Skeletal muscle satellite cell (primary cell): ENCODE measurements around the gene OIP5.
"Not testable (repeated sequence)": the region's sequence is repeated elsewhere in the genome, so short reads cannot be mapped to it uniquely, and the experiment has no call there.

Source experiments
- H3K27me3 ChIP-seq: 2 replicates; pipeline ENCODE4 v1.7.0; 2013; ENCODE audit warnings: low read length; ENCODE audit not compliant: control insufficient read depth, insufficient read depth
- H3K36me3 ChIP-seq: 2 replicates; pipeline ENCODE4 v1.7.0; 2013; ENCODE audit warnings: mild to moderate bottlenecking, control low read depth, low read length; ENCODE audit not compliant: insufficient read depth
- H3K4me1 ChIP-seq: 2 replicates; pipeline ENCODE4 v1.7.0; 2013; ENCODE audit warnings: low read length; ENCODE audit not compliant: control insufficient read depth, insufficient read depth
- H3K4me2 ChIP-seq: 2 replicates; pipeline ENCODE4 v1.7.0; 2013; ENCODE audit warnings: mild to moderate bottlenecking, low read length
- H3K4me3 ChIP-seq: 2 replicates; pipeline ENCODE4 v1.7.0; 2013; ENCODE audit warnings: low read length
- H3K9ac ChIP-seq: 2 replicates; pipeline ENCODE4 v1.7.0; 2013; ENCODE audit warnings: mild to moderate bottlenecking, low read depth, low read length, moderate library complexity
- H3K9me3 ChIP-seq: replicated peaks from 2 replicates; pipeline ENCODE4 v1.7.0; 2013; ENCODE audit warnings: mild to moderate bottlenecking, control low read depth, low read length

Gene OIP5

DNA sequence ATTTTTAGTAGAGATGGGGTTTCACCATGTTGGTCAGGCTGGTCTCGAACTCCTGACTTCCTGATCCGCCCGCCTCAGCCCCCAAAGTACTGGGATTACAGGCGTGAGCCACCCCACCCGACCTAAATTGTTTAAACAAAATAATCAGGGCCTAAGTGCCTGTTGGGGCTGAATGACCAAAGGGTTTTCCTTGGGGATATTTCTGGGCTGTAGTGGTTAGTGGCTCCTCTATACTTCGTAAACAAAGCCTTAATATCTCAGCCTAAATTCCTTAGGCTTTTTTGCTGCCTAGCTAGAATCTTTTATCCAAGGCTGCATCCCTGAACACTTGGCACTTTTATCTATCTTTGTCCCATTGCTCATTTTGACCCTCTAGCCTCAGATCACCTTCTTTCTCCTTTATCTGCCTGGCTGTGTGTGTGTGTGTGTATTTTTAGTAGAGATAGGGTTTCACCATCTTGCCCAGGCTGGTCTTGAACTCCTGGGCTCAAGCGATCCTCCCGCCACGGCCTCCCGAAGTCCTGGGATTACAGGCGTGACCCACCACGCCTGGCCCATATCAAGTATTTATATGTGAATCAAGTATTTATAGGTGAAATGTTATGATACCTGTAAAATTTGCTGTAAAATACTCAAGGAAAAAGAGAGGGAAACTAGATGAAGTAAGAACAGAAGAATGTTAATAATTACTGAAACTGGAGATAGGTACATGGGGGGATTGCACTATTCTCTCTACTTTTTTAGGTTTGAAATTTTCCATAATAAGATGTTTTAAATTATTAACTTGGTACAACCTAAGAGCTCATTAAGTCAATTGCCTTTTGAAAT, 2.1 kb upstream of the OIP5 start:
- Histone ChIP-seq H3K4me3 (peak overlapping the region; percentile 51), H3K4me2 (peak overlapping the region; percentile 81), H3K27me3 (no peaks in the 10 kb centered on the region), H3K4me1 (peaks cover 8% of the 10 kb centered on the region), H3K9me3 (no peaks in the 10 kb centered on the region), H3K9ac (no peak overlapping the region), H3K36me3 (no peaks in the 10 kb centered on the region)

DNA sequence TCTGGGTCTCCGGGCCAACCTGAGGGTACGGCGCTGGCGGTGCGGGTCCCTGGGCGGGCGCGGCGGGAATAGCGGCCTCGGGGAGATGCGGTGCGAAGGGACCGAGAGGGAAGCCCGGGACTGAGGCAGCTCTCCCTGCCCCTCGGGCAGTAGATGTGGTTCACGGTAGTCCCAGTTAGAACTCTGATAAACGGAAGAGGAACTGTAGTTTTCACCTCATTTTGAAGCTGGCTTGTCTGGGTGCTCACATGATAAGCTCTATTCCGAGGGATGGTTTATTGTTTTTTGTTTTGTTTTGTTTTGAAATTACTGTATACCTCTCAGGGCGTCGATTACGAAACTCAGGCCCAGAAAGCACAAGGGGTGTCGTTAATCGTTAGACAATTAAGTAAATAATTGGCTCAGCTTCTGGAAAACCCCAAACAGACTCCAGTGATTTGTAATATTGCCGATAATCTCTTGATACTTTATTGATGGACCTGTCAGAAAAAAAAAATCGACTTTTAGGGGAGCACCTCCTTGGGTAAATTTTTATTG, 703 bp upstream of the OIP5 start:
- Histone ChIP-seq H3K4me1 (peaks cover 8% of the 10 kb centered on the region), H3K9me3 (no peaks in the 10 kb centered on the region), H3K9ac (peak overlapping the region; percentile 83), H3K4me3 (peak overlapping the region; percentile 89), H3K27me3 (no peaks in the 10 kb centered on the region), H3K36me3 (no peaks in the 10 kb centered on the region), H3K4me2 (peak overlapping the region; percentile 81)

DNA sequence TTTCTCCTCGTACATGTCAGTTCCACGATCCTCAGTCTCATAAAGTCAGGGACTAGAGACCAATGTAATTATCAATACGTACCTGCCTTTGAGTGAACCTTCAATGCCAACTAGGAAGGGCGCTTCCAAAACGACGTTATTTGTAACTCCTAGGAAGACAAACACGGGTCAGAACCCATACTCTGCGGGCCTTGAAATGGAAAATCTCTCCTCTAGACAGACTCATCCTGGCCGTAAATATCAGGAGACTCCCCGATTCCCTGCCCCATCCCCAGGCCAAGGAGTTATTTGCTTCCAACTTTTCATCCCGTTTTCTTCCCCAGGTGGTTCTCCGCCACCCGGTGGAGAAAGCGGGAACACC, 578 bp downstream of the OIP5 start:
- peaks cover 8% of the 10 kb centered on the region for H3K4me1 ChIP-seq
- peak overlapping the region; percentile 89 for H3K4me3 ChIP-seq
- peak overlapping the region; percentile 74 for H3K9ac ChIP-seq
- H3K4me2 ChIP-seq: peak overlapping the region; percentile 79
- no peaks in the 10 kb centered on the region for H3K27me3 ChIP-seq
- no peaks in the 10 kb centered on the region for H3K36me3 ChIP-seq
- no peaks in the 10 kb centered on the region for H3K9me3 ChIP-seq

DNA sequence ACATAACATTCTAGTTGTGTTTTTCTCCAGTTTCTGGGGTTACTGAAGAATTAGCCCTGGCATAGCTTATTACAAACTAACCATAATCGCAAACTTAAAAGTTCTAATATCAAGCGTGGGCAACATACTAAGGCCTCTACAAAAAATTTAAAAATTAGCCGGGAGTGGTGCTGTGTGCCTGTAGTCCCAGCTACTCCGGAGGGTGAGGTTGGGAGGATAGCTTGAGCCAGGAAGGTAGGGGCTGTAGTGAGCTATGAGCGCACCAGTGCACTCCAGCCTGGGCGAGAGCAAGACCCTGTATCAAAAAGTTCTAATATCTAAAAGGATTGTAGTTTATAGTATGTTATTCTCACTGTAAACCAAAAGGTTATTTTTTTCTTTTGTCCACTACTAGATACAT, 1.1 kb downstream of the OIP5 start:
- Histone ChIP-seq H3K27me3 (no peaks in the 10 kb centered on the region), H3K9ac (peak overlapping the region; percentile 74), H3K4me2 (peak overlapping the region; percentile 79), H3K36me3 (no peaks in the 10 kb centered on the region), H3K9me3 (no peaks in the 10 kb centered on the region), H3K4me1 (peaks cover 8% of the 10 kb centered on the region), H3K4me3 (peak overlapping the region; percentile 89)

GRCh38 chr15:41323611-41324010, 8.8 kb downstream of the OIP5 start:
- Histone ChIP-seq H3K4me3 (no peak overlapping the region), H3K9me3 (no peaks in the 10 kb centered on the region), H3K4me1 (no peaks in the 10 kb centered on the region), H3K27me3 (no peaks in the 10 kb centered on the region), H3K4me2 (no peak overlapping the region), H3K9ac (no peak overlapping the region), H3K36me3 (no peaks in the 10 kb centered on the region)

DNA sequence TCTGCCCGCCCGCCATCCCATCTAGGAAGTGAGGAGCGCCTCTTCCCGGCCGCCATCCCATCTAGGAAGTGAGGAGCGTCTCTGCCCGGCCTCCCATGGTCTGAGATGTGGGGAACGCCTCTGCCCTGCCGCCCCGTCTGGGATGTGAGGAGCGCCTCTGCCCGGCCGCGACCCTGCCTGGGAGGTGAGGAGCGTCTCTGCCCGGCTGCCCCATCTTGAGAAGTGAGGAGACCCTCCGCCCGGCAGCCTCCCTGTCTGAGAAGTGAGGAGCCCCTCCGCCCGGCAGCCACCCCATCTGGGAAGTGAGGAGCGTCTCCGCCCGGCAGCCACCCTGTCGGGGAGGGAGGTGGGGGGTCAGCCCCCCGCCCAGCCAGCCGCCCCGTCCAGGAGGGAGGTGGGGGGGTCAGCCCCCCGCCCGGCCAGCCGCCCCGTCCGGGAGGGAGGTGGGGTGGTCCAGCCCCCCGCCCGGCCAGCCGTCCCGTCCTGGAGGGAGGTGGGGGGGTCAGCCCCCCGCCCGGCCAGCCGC, 11.5 kb downstream of the OIP5 start:
- not testable (repeated sequence) for H3K4me1 ChIP-seq, H3K4me3 ChIP-seq, H3K4me2 ChIP-seq, H3K36me3 ChIP-seq, H3K9me3 ChIP-seq, H3K9ac ChIP-seq, H3K27me3 ChIP-seq

- no peak overlapping the region for H3K4me2 ChIP-seq
- H3K4me1 ChIP-seq: no peaks in the 10 kb centered on the region
- H3K9ac ChIP-seq: no peak overlapping the region
- no peaks in the 10 kb centered on the region for H3K9me3 ChIP-seq
- H3K4me3 ChIP-seq: no peak overlapping the region
- H3K27me3 ChIP-seq: no peaks in the 10 kb centered on the region
- no peaks in the 10 kb centered on the region for H3K36me3 ChIP-seq
Measured at GRCh38 chr15:41309226-41309905, 23.0 kb downstream of the OIP5 start.

- Histone ChIP-seq H3K9me3 (no peaks in the 10 kb centered on the region), H3K9ac (no peak overlapping the region), H3K4me2 (no peak overlapping the region), H3K27me3 (no peaks in the 10 kb centered on the region), H3K36me3 (no peaks in the 10 kb centered on the region), H3K4me3 (no peak overlapping the region), H3K4me1 (no peaks in the 10 kb centered on the region)
Measured at GRCh38 chr15:41307679-41308078, 24.7 kb downstream of the OIP5 start.

DNA sequence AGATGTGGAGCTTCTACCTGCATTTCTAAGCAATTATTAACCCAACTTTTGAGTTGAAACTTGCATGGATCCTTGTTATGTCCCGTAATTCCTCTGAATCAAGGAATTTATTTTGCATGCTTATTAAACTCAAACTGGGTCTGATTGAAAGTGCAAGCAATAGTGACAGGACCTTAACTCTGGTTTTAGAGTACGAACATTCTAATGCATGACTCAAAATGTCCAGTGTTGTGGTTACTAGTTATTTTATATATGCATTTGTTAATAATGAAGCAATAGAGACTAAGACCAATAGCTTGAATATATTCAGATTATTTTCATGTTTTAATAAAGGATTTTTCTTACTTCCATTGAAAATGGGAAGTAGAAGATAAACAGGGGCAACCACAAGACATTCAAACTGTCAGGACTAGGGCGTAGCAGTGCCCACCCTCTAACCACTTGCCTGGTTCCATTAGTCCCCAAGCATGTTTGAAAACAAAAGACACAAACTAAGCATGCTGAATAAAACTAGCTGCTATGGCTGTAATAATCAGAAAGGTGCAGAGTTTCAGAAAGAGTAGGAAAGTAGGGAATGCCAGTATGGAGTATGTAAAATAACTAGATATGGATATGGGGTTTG, 28.1 kb downstream of the OIP5 start:
- Histone ChIP-seq H3K36me3 (peaks cover 8% of the 10 kb centered on the region), H3K27me3 (no peaks in the 10 kb centered on the region), H3K4me3 (no peak overlapping the region), H3K9me3 (no peaks in the 10 kb centered on the region), H3K4me1 (no peaks in the 10 kb centered on the region), H3K9ac (no peak overlapping the region), H3K4me2 (no peak overlapping the region)

GRCh38 chr15:41301587-41301986, 30.8 kb downstream of the OIP5 start:
- Histone ChIP-seq H3K36me3 (peaks cover 15% of the 10 kb centered on the region), H3K9ac (no peak overlapping the region)

GRCh38 chr15:41301139-41301538, 31.3 kb downstream of the OIP5 start:
- H3K27me3 ChIP-seq, H3K4me3 ChIP-seq, H3K9ac ChIP-seq, H3K4me1 ChIP-seq, H3K9me3 ChIP-seq, H3K4me2 ChIP-seq: not testable (repeated sequence)
- H3K36me3 ChIP-seq: peaks cover 15% of the 10 kb centered on the region

More at GRCh38 chr15:41301587-41301986, 30.8 kb downstream of the OIP5 start:
- no peaks in the 10 kb centered on the region for H3K27me3 ChIP-seq
- H3K4me2 ChIP-seq: no peak overlapping the region
- no peaks in the 10 kb centered on the region for H3K4me1 ChIP-seq
- H3K4me3 ChIP-seq: no peak overlapping the region
- H3K9me3 ChIP-seq: no peaks in the 10 kb centered on the region
